SK-N-SH (cell line): ENCODE results near the gene TFAP2A. TPM values are rescaled to one million over a fixed set of nuclear protein-coding genes. Genes with fewer than 3 reads are reported as not detected.
A peak's percentile ranks its signal among the peaks of the same experiment; 100 is the strongest.

Source experiments
- CTCF ChIA-PET: fragments of 300-600, 350-600 bp; formaldehyde crosslinking; extraction: SDS; loops from one replicate; lab custom pipeline; 2021; lab: Yijun Ruan, JAX
- POLR2A ChIA-PET: fragments of 350-600 bp; sonication (Branson Sonifier 250); formaldehyde crosslinking; extraction: SDS; loops from one replicate; lab custom pipeline; 2020; ENCODE audit warnings: antibody characterized with exemption, inconsistent platforms; lab: Yijun Ruan, JAX
- DNase-seq: peaks from one replicate; pipeline ENCODE4 v3.0.0; 2012
- H2AFZ ChIP-seq: fragments of 200-600 bp; sonication (generic); 2 replicates; pipeline ENCODE4 v1.8.1; 2016; ENCODE audit warnings: antibody characterized with exemption, mild to moderate bottlenecking, low read depth
- H3F3A ChIP-seq: fragments of 200-600 bp; sonication (generic); replicated peaks from 2 replicates; pipeline ENCODE3; 2016; ENCODE audit warnings: antibody characterized with exemption, mild to moderate bottlenecking; ENCODE audit not compliant: insufficient read depth
- H3K27ac ChIP-seq, 2 experiments: fragments of 200-500 bp in 1 of 2; fragments of 200-600 bp in 1 of 2; sonication (Bioruptor generic) in 1 of 2; sonication (generic), shearing (Covaris generic) in 1 of 2; 2 replicates each; pipeline versions ENCODE4 v1.5.1 to v1.6.1; 2014 to 2016; ENCODE audit warnings: low read depth in 2 of 2, inconsistent platforms in 1 of 2, low read length in 1 of 2, mild to moderate bottlenecking in 1 of 2, mixed read lengths in 1 of 2
- H3K27me3 ChIP-seq: fragments of 200-600 bp; sonication (generic), shearing (Covaris generic); 2 replicates; pipeline ENCODE4 v1.6.1; 2016; ENCODE audit warnings: mixed run types; ENCODE audit not compliant: insufficient read depth
- H3K36me3 ChIP-seq, 2 experiments: fragments of 200-500 bp in 1 of 2; fragments of 200-600 bp in 1 of 2; sonication (Bioruptor generic) in 1 of 2; sonication (generic) in 1 of 2; replicated peaks in 1 of 2; 2 replicates each; pipeline versions ENCODE3 to v1.5.1; 2014 to 2016; ENCODE audit warnings: low read length in 1 of 2, mild to moderate bottlenecking in 1 of 2; ENCODE audit not compliant: insufficient read depth in 2 of 2, control insufficient read depth in 1 of 2
- H3K4me1 ChIP-seq, 2 experiments: fragments of 200-500 bp in 1 of 2; fragments of 200-600 bp in 1 of 2; sonication (Bioruptor generic) in 1 of 2; sonication (generic), shearing (Covaris generic) in 1 of 2; 2 replicates each; pipeline versions ENCODE4 v1.5.1 to v1.6.1; 2014 to 2016; ENCODE audit warnings: low read depth in 1 of 2, low read length in 1 of 2, mixed run types in 1 of 2; ENCODE audit not compliant: insufficient read depth in 2 of 2, control insufficient read depth in 1 of 2
- H3K4me2 ChIP-seq: fragments of 200-600 bp; sonication (generic), shearing (Covaris generic); 2 replicates; pipeline ENCODE4 v1.6.1; 2017; ENCODE audit warnings: mixed run types
- H3K4me3 ChIP-seq, 2 experiments: fragments of 200-500 bp in 1 of 2; fragments of 200-600 bp in 1 of 2; sonication (Bioruptor generic) in 1 of 2; sonication (generic), shearing (Covaris generic) in 1 of 2; 2 replicates each; pipeline versions ENCODE4 v1.5.1 to v1.8.1; 2014 to 2016; ENCODE audit warnings: low read depth in 2 of 2, inconsistent platforms in 1 of 2, low read length in 1 of 2, mild to moderate bottlenecking in 1 of 2, mixed read lengths in 1 of 2, moderate library complexity in 1 of 2
- H3K79me2 ChIP-seq: fragments of 200-600 bp; sonication (generic); 2 replicates; pipeline ENCODE4 v1.8.1; 2017; ENCODE audit warnings: mild to moderate bottlenecking; ENCODE audit not compliant: insufficient read depth
- H3K9ac ChIP-seq: fragments of 200-600 bp; sonication (generic); 2 replicates; pipeline ENCODE4 v1.6.1; 2017; ENCODE audit warnings: mixed run types
- H3K9me2 ChIP-seq: fragments of 200-600 bp; sonication (generic); 2 replicates; pipeline ENCODE4 v1.6.1; 2017; ENCODE audit warnings: mixed run types
- H3K9me3 ChIP-seq: fragments of 200-600 bp; sonication (generic); 2 replicates; pipeline ENCODE4 v1.6.1; 2017; ENCODE audit warnings: mixed run types, mild to moderate bottlenecking, moderate library complexity
- H4K20me1 ChIP-seq: fragments of 200-600 bp; sonication (generic); 2 replicates; pipeline ENCODE4 v1.6.1; 2017; ENCODE audit warnings: mild to moderate bottlenecking, mixed run types; ENCODE audit not compliant: insufficient read depth
- ELF1 ChIP-seq: IDR thresholded peaks from 2 replicates; pipeline ENCODE4 v1.4.0; 2012
- EZH2phosphoT487 ChIP-seq: fragments of 200-600 bp; sonication (generic); IDR thresholded peaks from 2 replicates; pipeline ENCODE4 v1.6.1; 2017; ENCODE audit warnings: low read depth, mixed run types, mild to moderate bottlenecking, antibody characterized with exemption, moderate library complexity, borderline replicate concordance
- FOXJ3 ChIP-seq: sonication (generic); formaldehyde crosslinking; IDR thresholded peaks from 2 replicates; pipeline ENCODE4 v1.5.1; 2020; ENCODE audit warnings: mild to moderate bottlenecking, missing genetic modification reagents
- GABPA ChIP-seq: IDR thresholded peaks from 2 replicates; pipeline ENCODE4 v1.4.0; 2012; ENCODE audit warnings: low read depth, mild to moderate bottlenecking
- IRF3 ChIP-seq: fragments of 150-350 bp; IDR thresholded peaks from 2 replicates; pipeline ENCODE4 v1.6.1; 2016; ENCODE audit warnings: mild to moderate bottlenecking, low read depth, low read length
- MAX ChIP-seq: IDR thresholded peaks from 2 replicates; pipeline ENCODE4 v1.4.0; 2012; ENCODE audit warnings: low read depth
- NRF1 ChIP-seq: IDR thresholded peaks from 2 replicates; pipeline ENCODE4 v1.6.1; 2012; ENCODE audit warnings: low read depth, mild to moderate bottlenecking, low read length
- PBX3 ChIP-seq: IDR thresholded peaks from 2 replicates; pipeline ENCODE4; 2012
- REST ChIP-seq: IDR thresholded peaks from 2 replicates; pipeline ENCODE4 v1.6.1; 2012; ENCODE audit warnings: mild to moderate bottlenecking, low read depth, low read length, moderate library complexity
- RFX5 ChIP-seq: IDR thresholded peaks from 2 replicates; pipeline ENCODE4 v1.6.1; 2012; ENCODE audit warnings: mild to moderate bottlenecking, improper control_type of control experiment, low read length
- RXRA ChIP-seq: IDR thresholded peaks from 2 replicates; pipeline ENCODE4 v1.4.0; 2012; ENCODE audit warnings: low read depth, mild to moderate bottlenecking, borderline replicate concordance
- SIN3A ChIP-seq: IDR thresholded peaks from 2 replicates; pipeline ENCODE4 v1.6.1; 2012; ENCODE audit warnings: low read depth, mild to moderate bottlenecking, low read length, moderate library complexity, borderline replicate concordance
- SMC3 ChIP-seq: IDR thresholded peaks from 2 replicates; pipeline ENCODE4 v1.6.1; 2012; ENCODE audit warnings: low read depth, low read length, improper control_type of control experiment
- TAF1 ChIP-seq: IDR thresholded peaks from 2 replicates; pipeline ENCODE4 v1.6.1; 2012; ENCODE audit warnings: low read depth, mild to moderate bottlenecking, low read length, moderate library complexity, borderline replicate concordance
- USF1 ChIP-seq: IDR thresholded peaks from 2 replicates; pipeline ENCODE4 v1.4.0; 2012; ENCODE audit warnings: low read depth, borderline replicate concordance
- USF2 ChIP-seq: fragments of 150-350 bp; IDR thresholded peaks from 2 replicates; pipeline ENCODE4 v1.6.1; 2017; ENCODE audit warnings: antibody characterized with exemption, low read length, low read depth, borderline replicate concordance
- WGBS: methylation state at CpG from one replicate; pipeline ENCODE4 v1.1.6; 2017; ENCODE audit warnings: low lambda C conversion rate; 5-methylcytosine and 5-hydroxymethylcytosine counted together
- polyA plus RNA-seq, 3 experiments: library from polyadenylated mRNA; depleted of rRNA; stranded (reverse); fragments of >200 nt; gene quantifications; 2 replicates each; pipeline ENCODE4 v1.2.3, GENCODE V29; 2012

Gene TFAP2A
- polyA plus RNA-seq, 1 of the 3 experiments (the other 2 are of a cell fraction), result 0.07 TPM

- no peak for TF ChIP-seq REST
Measured at GRCh38 chr6:10461850-10462249, 47.0 kb upstream of the TFAP2A start (continued).

- POLR2A ChIA-PET, result no interaction called here
- 0 out of 2 replicates have a peak overlapping the region, but pooled peaks have one; percentile 29 for H2AFZ ChIP-seq
- no peaks in the 10 kb centered on the region for H4K20me1 ChIP-seq
- CTCF ChIA-PET, result no interaction called here
- H3F3A ChIP-seq, result no peaks in the 10 kb centered on the region
- DNase-seq, result no peak
- H3K36me3 ChIP-seq, result no peaks in the 10 kb centered on the region
- 23% methylated on average over 5 of the region's 5 CpGs for WGBS
- no peak overlapping the region for H3K4me2 ChIP-seq
- no peaks in the 10 kb centered on the region for H3K9me2 ChIP-seq
- no peaks in the 10 kb centered on the region for H3K4me1 ChIP-seq
- no peak overlapping the region for H3K27ac ChIP-seq
- no peaks in the 10 kb centered on the region; the same call in 1 of the 2 replicates for H3K27me3 ChIP-seq
- TF ChIP-seq NRF1 (no peak), IRF3 (no peak)
- H3K9me3 ChIP-seq, result no peaks in the 10 kb centered on the region
- H3K4me3 ChIP-seq, result no peak overlapping the region
- no peak overlapping the region for H3K9ac ChIP-seq
- H3K79me2 ChIP-seq, result no peaks in the 10 kb centered on the region
Measured at GRCh38 chr6:10460096-10460495, 45.2 kb upstream of the TFAP2A start.

- Histone ChIP-seq H3K27ac (no peak overlapping the region), H3K36me3 (no peaks in the 10 kb centered on the region), H3K9ac (no peak overlapping the region), H3K4me1 (no peaks in the 10 kb centered on the region), H3K4me3 (no peak overlapping the region), H4K20me1 (no peaks in the 10 kb centered on the region), H2AFZ (no peak overlapping the region), H3F3A (no peaks in the 10 kb centered on the region), H3K9me3 (no peaks in the 10 kb centered on the region), H3K4me2 (no peak overlapping the region), H3K9me2 (no peaks in the 10 kb centered on the region), H3K27me3 (no peaks in the 10 kb centered on the region; the same call in 1 of the 2 replicates), H3K79me2 (no peaks in the 10 kb centered on the region)
- ChIA-PET CTCF (no interaction called here), POLR2A (no interaction called here)
- TF ChIP-seq PBX3, result no peak
- no peak for TF ChIP-seq RFX5
- TF ChIP-seq EZH2phosphoT487, result no peak
- no peak for TF ChIP-seq TAF1
- TF ChIP-seq SMC3, result no peak
- no peak for TF ChIP-seq FOXJ3 (CRISPR knock-in tag)
- TF ChIP-seq ELF1, result no peak
- TF ChIP-seq USF1, result no peak
- TF ChIP-seq SIN3A, result no peak
- TF ChIP-seq USF2, result no peak
- TF ChIP-seq NRF1, result no peak
- TF ChIP-seq GABPA, result no peak
- no peak for TF ChIP-seq RXRA
- TF ChIP-seq MAX, result no peak
- DNase-seq, result no peak
- 38% methylated on average over 1 of the region's 1 CpG for WGBS
Measured at GRCh38 chr6:10458287-10458686, 43.4 kb upstream of the TFAP2A start.
